Heart right ventricle (tissue), 16 donors: Measurements from ENCODE around the gene PRPF39. TPM values are rescaled to one million over a fixed set of nuclear protein-coding genes. Genes with fewer than 3 reads are reported as not detected.

ENCODE experiments used
- ATAC-seq, 8 donors: fragments of 200-7000 bp; cut with Tn5 transposase; one replicate each; pipeline ENCODE4 v1.9.1; 2020; ENCODE audit warnings: mild to moderate bottlenecking in 8 of 8, moderate library complexity in 8 of 8, moderate number of reproducible peaks in 1 of 8
- DNase-seq, 2 donors: peaks; one replicate each; pipeline ENCODE4 v3.0.0-alpha.2; 2020
- H3K27ac ChIP-seq, 10 donors: fragments of 200-600 bp; sonication (generic) in 2 of 10; one replicate each; pipeline versions ENCODE4 v1.5.0 to v1.8.0; 2020 to 2022; ENCODE audit warnings: mild to moderate bottlenecking in 3 of 10
- H3K27me3 ChIP-seq, 7 donors: fragments of 200-600 bp; one replicate each; pipeline ENCODE4 v1.8.0; 2021 to 2022; ENCODE audit warnings: mild to moderate bottlenecking in 2 of 7
- H3K36me3 ChIP-seq, 9 donors: fragments of 200-600 bp; sonication (generic) in 1 of 9; one replicate each; pipeline versions ENCODE4 v1.5.0 to v1.8.0; 2020 to 2022; ENCODE audit warnings: mild to moderate bottlenecking in 2 of 9
- H3K4me1 ChIP-seq, 9 donors: fragments of 200-600 bp; sonication (generic) in 1 of 9; one replicate each; pipeline versions ENCODE4 v1.5.0 to v1.8.0; 2020 to 2022; ENCODE audit warnings: mild to moderate bottlenecking in 4 of 9
- H3K4me3 ChIP-seq, 10 donors: fragments of 200-600 bp; sonication (generic) in 2 of 10; one replicate each; pipeline versions ENCODE4 v1.5.0 to v1.8.0; 2020 to 2022; ENCODE audit warnings: mild to moderate bottlenecking in 7 of 10, moderate library complexity in 2 of 10
- H3K9me3 ChIP-seq, 11 donors: fragments of 200-600 bp in 10 of 11; sonication (generic) in 2 of 11; one replicate each; pipeline versions ENCODE4 v1.5.0 to v1.8.0; 2013 to 2022; ENCODE audit warnings: mild to moderate bottlenecking in 2 of 11, control low read depth in 1 of 11, moderate library complexity in 1 of 11
- WGBS, 2 donors: extraction: QIAGEN DNeasy Blood & Tissue Kit; methylation state at CpG; one replicate each; pipeline ENCODE4 v1.1.7; 2013; ENCODE audit warnings: inconsistent platforms in 1 of 2; 5-methylcytosine and 5-hydroxymethylcytosine counted together
- intact Hi-C, 10 donors: fragments of 100-400 bp; cut with DNase I; formaldehyde crosslinking; loops; one replicate each; pipeline versions ENCODE4 v1.11.1 to v1.14.2; 2022
- long read RNA-seq, 3 donors: library from polyadenylated mRNA; unstranded; transcript quantifications; one replicate each; pipeline ENCODE4 v2.0.0, GENCODE V29; 2020 to 2021
- polyA plus RNA-seq, 2 donors: library from polyadenylated mRNA; stranded (reverse); fragments of 200-250 nt; gene quantifications; one replicate each; pipeline ENCODE4 v1.2.3, GENCODE V29; 2013
- total RNA-seq, 10 donors: library from RNA; stranded (reverse); fragmentation: NEBNext Ultra II Directional in 3 of 10; extraction: Animal tissue kit (Norgen Biotek cat#: 25700) in 3 of 10; gene quantifications; one replicate each; pipeline versions ENCODE4 v1.2.1 to v1.2.4, GENCODE V29; 2021 to 2023
- TF ChIP-seq, protein P1 (sequence below), 9 donors: fragments of 200-600 bp; sonication (generic) in 2 of 9; IDR thresholded peaks; one replicate each; pipeline versions ENCODE4 v1.5.0 to v1.8.0; 2021 to 2022; ENCODE audit warnings: antibody characterized with exemption in 9 of 9, mild to moderate bottlenecking in 5 of 9, moderate library complexity in 1 of 9
- donor health status: Arrhythmogenic right ventricular cardiomyopathy.
- donor health status: ischemic (EF 13 %, LVEDD 7.1; RV severe dilation, severe dysfunction).
- donor health status: healthy with polysubstance abuse.
- donor health status: DM: no; HTN: yes; CAD: no.
- donor health status: DM: no; HTN: no; CAD: no.
- donor health status: ischemic (EF 25% LVEDD 6.9; RV normal size, moderate dysfunction).
- donor health status: ischemic (EF 25% LVEDD 5.7; RV mildly dilated, moderate dysfunction).
- donor health status: healthy.
- donor health status: DM: yes; HTN: yes; CAD: no.
- donor health status: Ischemic cardiomyopathy.
- donor health status: ischemic (EF 35%, LVEDD 5.7; RV mildly dilated, moderate dysfunction).
- donor health status: nonischemic (EF 11% LVEDD 7.7; RV severe dilation, severe dysfunction).
- donor health status: DM: yes; HTN: yes; CAD: no.
- donor health status: PGD.
- donor health status: ischemic (EF 29% LVEDD 5.4; RV normal size, mild dysfunction).
- donor health status: nonischemic (EF 23%, LVEDD 6.1; RV moderate dilation, normal function).

PRPF39 gene, protein sequence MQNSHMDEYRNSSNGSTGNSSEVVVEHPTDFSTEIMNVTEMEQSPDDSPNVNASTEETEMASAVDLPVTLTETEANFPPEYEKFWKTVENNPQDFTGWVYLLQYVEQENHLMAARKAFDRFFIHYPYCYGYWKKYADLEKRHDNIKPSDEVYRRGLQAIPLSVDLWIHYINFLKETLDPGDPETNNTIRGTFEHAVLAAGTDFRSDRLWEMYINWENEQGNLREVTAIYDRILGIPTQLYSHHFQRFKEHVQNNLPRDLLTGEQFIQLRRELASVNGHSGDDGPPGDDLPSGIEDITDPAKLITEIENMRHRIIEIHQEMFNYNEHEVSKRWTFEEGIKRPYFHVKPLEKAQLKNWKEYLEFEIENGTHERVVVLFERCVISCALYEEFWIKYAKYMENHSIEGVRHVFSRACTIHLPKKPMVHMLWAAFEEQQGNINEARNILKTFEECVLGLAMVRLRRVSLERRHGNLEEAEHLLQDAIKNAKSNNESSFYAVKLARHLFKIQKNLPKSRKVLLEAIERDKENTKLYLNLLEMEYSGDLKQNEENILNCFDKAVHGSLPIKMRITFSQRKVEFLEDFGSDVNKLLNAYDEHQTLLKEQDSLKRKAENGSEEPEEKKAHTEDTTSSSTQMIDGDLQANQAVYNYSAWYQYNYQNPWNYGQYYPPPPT
- 10 to 100 TPM in 9 of 10 donors, 1 to 10 TPM in 1; 9.5 to 18.8 (median 13.4) TPM for total RNA-seq
- 10 to 100 TPM in 1 of 2 donors, 1 to 10 TPM in 1; 8.2 to 39.5 TPM for polyA plus RNA-seq
- long read RNA-seq, donor 1, transcript PRPF39-201 (14 exons, 2,868 nt), result major isoform, 5 of 16 reads
- long read RNA-seq, donor 1, partial matches to known transcripts, result 5 of 16 reads
- long read RNA-seq, donor 1, other reads (novel, unspliced or antisense), result 6 of 16 reads
- long read RNA-seq, donor 2, transcript PRPF39-201 (14 exons, 2,868 nt), result major isoform, 9 of 25 reads
- long read RNA-seq, donor 2, partial matches to known transcripts, result 0 of 25 reads
- long read RNA-seq, donor 2, other reads (novel, unspliced or antisense), result 14 of 25 reads
- long read RNA-seq, donor 3, transcript PRPF39-201 (14 exons, 2,868 nt), result major isoform, 21 of 48 reads
- long read RNA-seq, donor 3, partial matches to known transcripts, result 12 of 48 reads
- long read RNA-seq, donor 3, other reads (novel, unspliced or antisense), result 13 of 48 reads

DNA sequence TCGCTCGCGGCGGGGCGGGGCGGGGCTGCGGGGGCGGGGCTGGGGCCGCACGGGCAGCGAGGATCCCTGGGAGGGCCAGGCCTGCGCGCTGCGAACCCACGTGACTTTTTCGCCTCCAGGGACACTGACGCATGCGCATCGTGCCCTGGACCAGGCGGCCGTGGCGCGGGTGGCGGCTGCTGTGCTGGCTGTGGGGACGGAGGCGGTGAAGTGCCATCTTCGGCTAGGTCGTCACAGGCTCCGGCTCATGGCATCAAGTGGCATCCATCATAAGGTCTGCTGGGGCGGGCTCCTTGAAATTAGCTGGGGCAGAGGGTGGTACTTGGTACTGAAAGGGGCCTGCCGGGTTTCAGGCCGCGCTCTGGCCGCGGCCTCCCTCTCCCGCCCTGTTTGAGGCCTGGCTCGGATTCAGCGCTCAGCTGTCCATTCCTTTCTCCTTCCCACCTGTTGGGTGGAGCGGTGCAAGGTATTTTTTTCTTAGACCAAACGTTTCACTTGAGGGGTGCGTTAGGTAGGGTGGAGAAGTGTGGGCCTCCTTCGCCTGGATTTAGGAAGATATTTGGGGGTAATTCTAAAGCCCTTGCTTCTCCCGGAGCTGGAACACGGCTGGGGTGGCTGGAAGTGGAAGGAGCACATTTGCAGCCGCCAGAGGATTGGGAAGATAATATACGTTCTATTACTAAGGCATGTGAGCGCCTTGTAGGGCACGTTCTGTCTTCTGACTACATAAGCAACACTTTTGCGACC lies at the start of gene PRPF39:
Gene PRPF39, plus strand, starts transcription at position 141 of the 747 bp plus-strand sequence. CDS start 11,124 bp downstream, outside the sequence.
- intact Hi-C loops, result loop anchor here in 5 of 10 donors (2.0 to 10.0 kb wide), 4 partner anchors 51 to 122 kb away; partner anchors contain the start of genes KLHL28 (in 4 of the 5), TOGARAM1 (in 4 of the 5), FANCM (in 3 of the 5) and FKBP3 (in 3 of the 5)
- 0 to 1% methylated on average over 49 of the region's 49 CpGs for WGBS, 2 donors

GRCh38 chr14:45034730-45035129 lies 49.2 kb upstream of the PRPF39 start:
- Histone ChIP-seq H3K36me3 (peaks cover 0 to 99% (median 42%) of the 10 kb centered on the region in 9 donors), H3K27ac (no peak overlapping the region), H3K4me1 (no peaks in the 10 kb centered on the region), H3K27me3 (no peaks in the 10 kb centered on the region), H3K4me3 (no peak overlapping the region), H3K9me3 (no peaks in the 10 kb centered on the region)
- ATAC-seq (no peak), DNase-seq (no peak)
- TF ChIP-seq, protein P1, sequence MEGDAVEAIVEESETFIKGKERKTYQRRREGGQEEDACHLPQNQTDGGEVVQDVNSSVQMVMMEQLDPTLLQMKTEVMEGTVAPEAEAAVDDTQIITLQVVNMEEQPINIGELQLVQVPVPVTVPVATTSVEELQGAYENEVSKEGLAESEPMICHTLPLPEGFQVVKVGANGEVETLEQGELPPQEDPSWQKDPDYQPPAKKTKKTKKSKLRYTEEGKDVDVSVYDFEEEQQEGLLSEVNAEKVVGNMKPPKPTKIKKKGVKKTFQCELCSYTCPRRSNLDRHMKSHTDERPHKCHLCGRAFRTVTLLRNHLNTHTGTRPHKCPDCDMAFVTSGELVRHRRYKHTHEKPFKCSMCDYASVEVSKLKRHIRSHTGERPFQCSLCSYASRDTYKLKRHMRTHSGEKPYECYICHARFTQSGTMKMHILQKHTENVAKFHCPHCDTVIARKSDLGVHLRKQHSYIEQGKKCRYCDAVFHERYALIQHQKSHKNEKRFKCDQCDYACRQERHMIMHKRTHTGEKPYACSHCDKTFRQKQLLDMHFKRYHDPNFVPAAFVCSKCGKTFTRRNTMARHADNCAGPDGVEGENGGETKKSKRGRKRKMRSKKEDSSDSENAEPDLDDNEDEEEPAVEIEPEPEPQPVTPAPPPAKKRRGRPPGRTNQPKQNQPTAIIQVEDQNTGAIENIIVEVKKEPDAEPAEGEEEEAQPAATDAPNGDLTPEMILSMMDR (IDR thresholded peaks at IDR 0.05), result no peak
- intact Hi-C loops, result no loop called here

More for the DNA sequence above, at the start of gene PRPF39:
- Histone ChIP-seq H3K4me3 (peak within 1 kb of the TSS; percentile 63 to 89 (median 74)), H3K27me3 (no peaks in the 10 kb centered on the region), H3K4me1 (peaks cover 0 to 53% (median 40%) of the 10 kb centered on the region in 9 donors), H3K9me3 (no peaks in the 10 kb centered on the region), H3K27ac (peak within 1 kb of the TSS; percentile 35 to 91 (median 78)), H3K36me3 (no peaks in the 10 kb centered on the region)
- TF ChIP-seq, protein P1 (IDR thresholded peaks at IDR 0.05), result no peak
- ATAC-seq, result peak; percentile 99 to 100 (median 100)
- peak; percentile 94 to 96 for DNase-seq

GRCh38 chr14:45038256-45038655 lies 45.7 kb upstream of the PRPF39 start:
- H3K4me3 ChIP-seq, result no peak overlapping the region
- H3K9me3 ChIP-seq, result no peaks in the 10 kb centered on the region
- peaks cover 0 to 7% (median 0%) of the 10 kb centered on the region in 9 donors for H3K4me1 ChIP-seq
- no peak for DNase-seq
- intact Hi-C loops, result no loop called here
- no peaks in the 10 kb centered on the region for H3K27me3 ChIP-seq
- H3K27ac ChIP-seq, result no peak overlapping the region
- TF ChIP-seq, protein P1 (IDR thresholded peaks at IDR 0.05), result no peak
- 92 to 99% methylated on average over 5 of the region's 5 CpGs for WGBS, 2 donors
- peaks cover 0 to 89% (median 20%) of the 10 kb centered on the region in 9 donors for H3K36me3 ChIP-seq
- no peak for ATAC-seq
